Epithelial cell of esophagus (primary cell): ENCODE results near the gene SH3RF1.

Experiments
- DNase-seq: peaks from one replicate; pipeline ENCODE4 v3.0.0; 2010; ENCODE audit warnings: low read depth
- H3K4me3 ChIP-seq: 2 replicates; pipeline ENCODE4 v1.5.1; 2011; ENCODE audit warnings: mild to moderate bottlenecking, low read length, control low read depth
- CTCF ChIP-seq: IDR thresholded peaks from 2 replicates; pipeline ENCODE4 v1.5.1; 2011; ENCODE audit warnings: low read depth, mild to moderate bottlenecking, low read length, control low read depth, inconsistent platforms; ENCODE audit not compliant: insufficient read depth; ENCODE audit errors: missing control alignments

The SH3RF1 gene

GRCh38 chr4:169144061-169144600 is 126.6 kb downstream of the SH3RF1 start:
- no peak for DNase-seq
- no peak overlapping the region for H3K4me3 ChIP-seq
- TF ChIP-seq CTCF = no peak

- no peak overlapping the region for H3K4me3 ChIP-seq
- TF ChIP-seq CTCF = no peak
- no peak for DNase-seq
Measured at GRCh38 chr4:169143335-169143734, 127.4 kb downstream of the SH3RF1 start.

GRCh38 chr4:169142906-169143305 is 127.8 kb downstream of the SH3RF1 start:
- DNase-seq = no peak
- TF ChIP-seq CTCF = no peak
- H3K4me3 ChIP-seq = no peak overlapping the region

- TF ChIP-seq CTCF = no peak
Measured at GRCh38 chr4:169142391-169142790, 128.4 kb downstream of the SH3RF1 start.

GRCh38 chr4:169139021-169139420 is 131.7 kb downstream of the SH3RF1 start:
- TF ChIP-seq CTCF = no peak
- no peak overlapping the region for H3K4me3 ChIP-seq
- no peak for DNase-seq

More at GRCh38 chr4:169142391-169142790, 128.4 kb downstream of the SH3RF1 start:
- DNase-seq = no peak
- H3K4me3 ChIP-seq = no peak overlapping the region

GRCh38 chr4:169137558-169137920 is 133.2 kb downstream of the SH3RF1 start:
- no peak overlapping the region for H3K4me3 ChIP-seq
- no peak for DNase-seq
- TF ChIP-seq CTCF = no peak

GRCh38 chr4:169136796-169137557 is 133.8 kb downstream of the SH3RF1 start:
- no peak for TF ChIP-seq CTCF
- H3K4me3 ChIP-seq = no peak overlapping the region
- no peak for DNase-seq
